Retina (tissue), 1 donor: ENCODE data around the gene ZNF234.
"Not testable (repeated sequence)": the region's sequence is repeated elsewhere in the genome, so short reads cannot be mapped to it uniquely, and the experiment has no call there.

Experiments
- DNase-seq: peaks from one replicate; pipeline ENCODE4 v3.0.0-alpha.2; 2016

Gene ZNF234

GRCh38 chr19:44190020-44190419, 48.7 kb downstream of the ZNF234 start:
- DNase-seq, result no peak

- no peak for DNase-seq
Observed at GRCh38 chr19:44192127-44192526, 50.8 kb downstream of the ZNF234 start.

GRCh38 chr19:44196772-44197171, 55.4 kb downstream of the ZNF234 start:
- DNase-seq, result no peak

GRCh38 chr19:44202470-44202869, 61.1 kb downstream of the ZNF234 start:
- no peak for DNase-seq

- no peak for DNase-seq
Observed at GRCh38 chr19:44202974-44203373, 61.6 kb downstream of the ZNF234 start.

- DNase-seq, result not testable (repeated sequence)
Observed at GRCh38 chr19:44203877-44204276, 62.5 kb downstream of the ZNF234 start.

- DNase-seq, result no peak
Observed at GRCh38 chr19:44204772-44205171, 63.4 kb downstream of the ZNF234 start.

GRCh38 chr19:44207126-44207803, 65.9 kb downstream of the ZNF234 start:
- DNase-seq, result peak; percentile 94
